Neural progenitor cell (in vitro differentiated cells): ENCODE measurements around the gene FNTB. TPM values are rescaled to one million over a fixed set of nuclear protein-coding genes. Genes with fewer than 3 reads are reported as not detected.
A peak's percentile ranks its signal among the peaks of the same experiment; 100 is the strongest.

Experiments used
- DNase-seq: peaks from one replicate; pipeline ENCODE4 v3.0.0-alpha.2; 2016; ENCODE audit warnings: low spot score
- H2AFZ ChIP-seq: fragments of 200-600 bp; sonication (generic); replicated peaks from 2 replicates; pipeline ENCODE4 v1.6.1; 2016; ENCODE audit warnings: antibody characterized with exemption
- H3F3A ChIP-seq: fragments of 200-600 bp; sonication (generic); 2 replicates; pipeline ENCODE4 v1.6.1; 2016; ENCODE audit warnings: antibody characterized with exemption, low read depth
- H3K27ac ChIP-seq: fragments of 200-600 bp; sonication (generic); 2 replicates; pipeline ENCODE4 v1.5.1; 2016; ENCODE audit warnings: mild to moderate bottlenecking
- H3K27me3 ChIP-seq: fragments of 200-600 bp; sonication (generic); 2 replicates; pipeline ENCODE4 v1.6.1; 2016; ENCODE audit warnings: mild to moderate bottlenecking, moderate library complexity
- H3K36me3 ChIP-seq: fragments of 200-600 bp; sonication (generic); 2 replicates; pipeline ENCODE4 v1.5.1; 2016
- H3K4me1 ChIP-seq: fragments of 200-600 bp; sonication (generic); 2 replicates; pipeline ENCODE4 v1.6.1; 2016; ENCODE audit warnings: mixed run types
- H3K4me2 ChIP-seq: fragments of 200-600 bp; sonication (generic); 2 replicates; pipeline ENCODE4 v1.6.1; 2016
- H3K4me3 ChIP-seq: fragments of 200-600 bp; sonication (generic); 2 replicates; pipeline ENCODE4 v1.5.1; 2016
- H3K79me2 ChIP-seq: fragments of 200-600 bp; sonication (generic); 2 replicates; pipeline ENCODE4 v1.6.1; 2016; ENCODE audit warnings: low read depth
- H3K9ac ChIP-seq: fragments of 200-600 bp; sonication (generic); 2 replicates; pipeline ENCODE4 v1.6.1; 2016
- H3K9me3 ChIP-seq: fragments of 200-600 bp; sonication (generic); 2 replicates; pipeline ENCODE4 v1.5.1; 2016; ENCODE audit warnings: low read depth
- H4K20me1 ChIP-seq: fragments of 200-600 bp; sonication (generic); 2 replicates; pipeline ENCODE4 v1.6.1; 2016; ENCODE audit warnings: low read depth
- H3K27ac Mint-ChIP-seq: 3 replicates; pipeline ENCODE4 v1.8.0; 2021; ENCODE audit warnings: mixed read lengths
- H3K27me3 Mint-ChIP-seq: 2 replicates; pipeline ENCODE4 v1.8.0; 2022; ENCODE audit warnings: low read depth, mild to moderate bottlenecking, inconsistent platforms, moderate library complexity, mixed read lengths; ENCODE audit not compliant: insufficient read depth
- H3K36me3 Mint-ChIP-seq: 3 replicates; pipeline ENCODE4 v1.8.0; 2021; ENCODE audit warnings: mixed read lengths
- H3K4me1 Mint-ChIP-seq: 3 replicates; pipeline ENCODE4 v1.8.0; 2021; ENCODE audit warnings: mixed read lengths
- H3K4me3 Mint-ChIP-seq: 3 replicates; pipeline ENCODE4 v1.8.0; 2021; ENCODE audit warnings: mild to moderate bottlenecking, moderate library complexity, mixed read lengths
- H3K9me3 Mint-ChIP-seq: 3 replicates; pipeline ENCODE4 v1.8.0; 2020; ENCODE audit warnings: mixed read lengths
- EZH2 ChIP-seq: fragments of 200-600 bp; sonication (generic); IDR thresholded peaks from 2 replicates; pipeline ENCODE4 v1.6.1; 2017; ENCODE audit warnings: antibody characterized with exemption, mild to moderate bottlenecking, moderate library complexity
- EZH2phosphoT487 ChIP-seq: fragments of 200-600 bp; sonication (generic); IDR thresholded peaks from 2 replicates; pipeline ENCODE4 v1.6.1; 2017; ENCODE audit warnings: antibody characterized with exemption
- total RNA-seq: library from RNA; depleted of rRNA; stranded (reverse); fragments of >200 nt; gene quantifications from 2 replicates; pipeline ENCODE4 v1.2.3, GENCODE V29; 2015; ENCODE audit warnings: low replicate concordance
- TF ChIP-seq, protein P1 (sequence below): fragments of 200-600 bp; sonication (generic); IDR thresholded peaks from 2 replicates; pipeline ENCODE4 v1.5.1; 2017; ENCODE audit warnings: antibody characterized with exemption, mild to moderate bottlenecking

The FNTB gene
- total RNA-seq, 1 donor from 2014 or later: 8.0 TPM

DNA sequence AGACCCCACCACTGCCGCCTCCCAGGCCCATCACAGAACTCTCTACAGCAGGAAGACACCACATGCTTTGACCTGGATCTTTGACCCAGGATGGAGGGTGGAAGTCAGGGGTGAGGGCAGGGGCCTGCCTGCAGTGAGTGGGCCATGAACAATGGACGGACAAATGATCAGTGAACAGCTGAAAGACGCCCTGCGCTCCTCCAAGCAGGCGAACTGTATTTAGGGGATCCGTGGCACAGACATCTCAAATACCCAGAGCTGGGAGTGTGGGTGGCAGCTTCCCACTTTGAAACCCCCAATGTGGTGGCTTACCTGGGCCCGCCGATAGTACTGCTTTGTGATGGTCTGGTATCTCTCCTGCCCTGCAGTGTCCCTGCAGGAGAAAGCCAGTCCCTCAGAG, 35.4 kb upstream of the FNTB start:
- H3K9me3 ChIP-seq: no peaks in the 10 kb centered on the region
- DNase-seq: no peak
- no peaks in the 10 kb centered on the region for H3K4me1 Mint-ChIP-seq
- no peak overlapping the region for H3K9ac ChIP-seq
- H3K4me3 Mint-ChIP-seq: no peak overlapping the region
- no peaks in the 10 kb centered on the region for H3K27me3 Mint-ChIP-seq
- no peak overlapping the region for H3K4me2 ChIP-seq
- no peaks in the 10 kb centered on the region for H3F3A ChIP-seq
- TF ChIP-seq EZH2phosphoT487 (no peak), EZH2 (no peak)
- TF ChIP-seq, protein P1, sequence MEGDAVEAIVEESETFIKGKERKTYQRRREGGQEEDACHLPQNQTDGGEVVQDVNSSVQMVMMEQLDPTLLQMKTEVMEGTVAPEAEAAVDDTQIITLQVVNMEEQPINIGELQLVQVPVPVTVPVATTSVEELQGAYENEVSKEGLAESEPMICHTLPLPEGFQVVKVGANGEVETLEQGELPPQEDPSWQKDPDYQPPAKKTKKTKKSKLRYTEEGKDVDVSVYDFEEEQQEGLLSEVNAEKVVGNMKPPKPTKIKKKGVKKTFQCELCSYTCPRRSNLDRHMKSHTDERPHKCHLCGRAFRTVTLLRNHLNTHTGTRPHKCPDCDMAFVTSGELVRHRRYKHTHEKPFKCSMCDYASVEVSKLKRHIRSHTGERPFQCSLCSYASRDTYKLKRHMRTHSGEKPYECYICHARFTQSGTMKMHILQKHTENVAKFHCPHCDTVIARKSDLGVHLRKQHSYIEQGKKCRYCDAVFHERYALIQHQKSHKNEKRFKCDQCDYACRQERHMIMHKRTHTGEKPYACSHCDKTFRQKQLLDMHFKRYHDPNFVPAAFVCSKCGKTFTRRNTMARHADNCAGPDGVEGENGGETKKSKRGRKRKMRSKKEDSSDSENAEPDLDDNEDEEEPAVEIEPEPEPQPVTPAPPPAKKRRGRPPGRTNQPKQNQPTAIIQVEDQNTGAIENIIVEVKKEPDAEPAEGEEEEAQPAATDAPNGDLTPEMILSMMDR: no peak
- no peaks in the 10 kb centered on the region for H3K79me2 ChIP-seq
- H3K36me3 ChIP-seq: no peaks in the 10 kb centered on the region
- no peaks in the 10 kb centered on the region for H3K4me1 ChIP-seq
- H3K4me3 ChIP-seq: no peak overlapping the region
- H3K27ac Mint-ChIP-seq: no peak overlapping the region
- no peak overlapping the region for H3K27ac ChIP-seq
- H3K9me3 Mint-ChIP-seq: no peaks in the 10 kb centered on the region
- no peak overlapping the region for H2AFZ ChIP-seq
- H3K36me3 Mint-ChIP-seq: peaks cover 9% of the 10 kb centered on the region
- no peaks in the 10 kb centered on the region for H3K27me3 ChIP-seq
- peaks cover 5% of the 10 kb centered on the region for H4K20me1 ChIP-seq

DNA sequence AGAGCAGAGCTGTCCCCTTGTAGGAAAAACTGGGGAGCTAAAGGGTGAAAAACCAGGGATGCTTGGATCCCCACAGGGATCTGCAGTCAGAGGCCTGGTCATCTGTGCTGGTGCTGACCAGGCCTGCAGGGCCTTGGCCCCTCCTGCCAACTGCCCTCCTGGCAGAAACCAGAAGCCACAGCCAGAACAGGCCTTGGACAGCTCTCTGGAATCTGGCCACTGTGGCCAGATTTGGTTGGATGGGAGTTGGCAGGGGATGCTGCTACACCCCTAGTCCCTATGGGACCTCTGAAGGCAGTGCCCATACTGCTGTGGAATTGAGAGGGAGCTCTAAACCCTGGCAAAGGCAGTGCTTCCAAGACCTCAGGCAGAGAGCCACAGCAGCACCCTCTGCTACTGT, 35.0 kb upstream of the FNTB start:
- TF ChIP-seq, protein P1: no peak
- TF ChIP-seq EZH2: no peak
- Histone ChIP-seq H3K27me3 (no peaks in the 10 kb centered on the region), H4K20me1 (peaks cover 5% of the 10 kb centered on the region), H3K79me2 (no peaks in the 10 kb centered on the region), H3K36me3 (no peaks in the 10 kb centered on the region), H3K9me3 (no peaks in the 10 kb centered on the region), H3K4me3 (no peak overlapping the region), H3K27ac (no peak overlapping the region), H3K9ac (no peak overlapping the region), H3F3A (no peaks in the 10 kb centered on the region), H2AFZ (no peak overlapping the region), H3K4me1 (no peaks in the 10 kb centered on the region), H3K4me2 (no peak overlapping the region)
- DNase-seq: no peak
- Mint-ChIP-seq H3K9me3 (no peaks in the 10 kb centered on the region), H3K27ac (no peak overlapping the region), H3K4me1 (no peaks in the 10 kb centered on the region), H3K36me3 (peaks cover 9% of the 10 kb centered on the region), H3K4me3 (no peak overlapping the region), H3K27me3 (no peaks in the 10 kb centered on the region)

DNA sequence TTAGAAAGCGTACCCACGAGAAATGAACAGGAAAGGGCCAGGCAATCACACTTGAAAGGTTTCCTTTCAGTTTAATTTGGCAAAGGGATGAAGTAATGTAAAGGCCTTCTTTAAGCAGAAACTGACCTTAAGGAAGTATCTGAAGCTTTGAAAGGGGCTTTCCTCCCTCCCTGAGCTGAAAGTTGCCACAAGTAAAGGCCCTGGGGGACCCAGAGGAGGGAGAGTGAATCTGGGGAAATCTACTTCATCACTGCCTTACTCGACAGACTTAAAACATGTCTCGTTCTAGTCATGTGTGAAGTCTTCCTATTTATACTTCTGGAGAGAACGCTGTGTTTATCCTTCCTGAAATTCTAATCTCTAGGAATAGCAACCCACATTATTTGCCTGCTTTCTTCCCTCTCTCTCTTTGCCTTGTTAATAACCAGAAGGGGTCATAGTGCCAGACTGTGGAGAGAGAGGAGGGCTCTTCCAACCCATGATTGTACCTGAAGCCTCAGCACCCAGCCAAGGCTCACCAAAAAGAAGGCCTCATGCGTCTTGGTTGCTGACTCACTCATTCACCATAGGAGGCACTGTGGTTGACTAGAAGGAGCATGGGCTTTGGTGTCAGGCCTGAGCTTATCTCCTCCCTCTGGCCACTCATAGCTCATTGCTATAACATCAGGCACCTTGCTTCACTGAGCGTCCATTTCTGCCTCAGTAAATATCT, 33.9 kb upstream of the FNTB start:
- H3K9me3 ChIP-seq: no peaks in the 10 kb centered on the region
- no peak overlapping the region for H3K4me3 Mint-ChIP-seq
- H2AFZ ChIP-seq: no peak overlapping the region
- no peak overlapping the region for H3K4me2 ChIP-seq
- H3K27me3 ChIP-seq: no peaks in the 10 kb centered on the region
- H3K4me1 ChIP-seq: no peaks in the 10 kb centered on the region
- H3K4me1 Mint-ChIP-seq: no peaks in the 10 kb centered on the region
- H3K9ac ChIP-seq: no peak overlapping the region
- no peaks in the 10 kb centered on the region for H3K36me3 ChIP-seq
- no peak overlapping the region for H3K4me3 ChIP-seq
- H3K27ac Mint-ChIP-seq: no peak overlapping the region
- no peaks in the 10 kb centered on the region for H3K9me3 Mint-ChIP-seq
- peaks cover 9% of the 10 kb centered on the region for H3K36me3 Mint-ChIP-seq
- DNase-seq: peak; percentile 26
- no peak for TF ChIP-seq EZH2phosphoT487
- TF ChIP-seq EZH2: no peak
- TF ChIP-seq, protein P1: peak; percentile 22
- no peaks in the 10 kb centered on the region for H3K27me3 Mint-ChIP-seq
- peaks cover 5% of the 10 kb centered on the region for H4K20me1 ChIP-seq
- no peaks in the 10 kb centered on the region for H3F3A ChIP-seq
- no peaks in the 10 kb centered on the region for H3K79me2 ChIP-seq
- no peak overlapping the region for H3K27ac ChIP-seq
